SK-N-MC (cell line): ENCODE results near the gene BRD3OS.

Experiments
- DNase-seq: peaks from one replicate; pipeline ENCODE4 v3.0.0-alpha.2; 2011; ENCODE audit warnings: low read depth, low spot score
- H3K27ac ChIP-seq: fragments of 200-600 bp; sonication (generic); 2 replicates; pipeline ENCODE4 v1.5.1; 2016; ENCODE audit warnings: mixed run types
- H3K36me3 ChIP-seq: fragments of 200-600 bp; sonication (generic); 2 replicates; pipeline ENCODE4 v1.6.1; 2017; ENCODE audit warnings: antibody characterized with exemption, low read length, mixed read lengths; ENCODE audit not compliant: insufficient read depth
- H3K4me3 ChIP-seq: fragments of 200-600 bp; sonication (generic); 2 replicates; pipeline ENCODE4 v1.5.1; 2016
- H3K9ac ChIP-seq: fragments of 200-600 bp; sonication (generic); 2 replicates; pipeline ENCODE4 v1.8.0; 2017; ENCODE audit warnings: mixed run types, mixed read lengths; ENCODE audit not compliant: insufficient read length
- H3K9me3 ChIP-seq: fragments of 200-600 bp; sonication (generic); 2 replicates; pipeline ENCODE4 v1.6.1; 2017; ENCODE audit warnings: low read depth, mild to moderate bottlenecking, antibody characterized with exemption, low read length, moderate library complexity, mixed read lengths
- EZH2 ChIP-seq: fragments of 200-600 bp; sonication (generic); IDR thresholded peaks from one replicate; pipeline ENCODE4 v1.6.1; 2017; ENCODE audit warnings: antibody characterized with exemption
- FOXP2 ChIP-seq: optimal IDR thresholded peaks from 2 replicates; pipeline ENCODE3; 2011; ENCODE audit warnings: mild to moderate bottlenecking, moderate library complexity; ENCODE audit not compliant: insufficient read depth; ENCODE audit errors: extremely low read length, control extremely low read depth
- POLR2AphosphoS5 ChIP-seq: IDR thresholded peaks from 2 replicates; pipeline ENCODE4 v1.6.1; 2012; ENCODE audit warnings: mild to moderate bottlenecking, low read depth, low read length, borderline replicate concordance

Gene BRD3OS

GRCh38 chr9:133998915-133999595 is 26.2 kb upstream of the BRD3OS start:
- TF ChIP-seq EZH2 (no peak), POLR2AphosphoS5 (no peak), FOXP2 (no peak)
- Histone ChIP-seq H3K9ac (no peak overlapping the region), H3K27ac (no peak overlapping the region), H3K4me3 (no peak overlapping the region), H3K9me3 (no peaks in the 10 kb centered on the region), H3K36me3 (no peaks in the 10 kb centered on the region)
- no peak for DNase-seq

GRCh38 chr9:133999851-134000265 is 25.4 kb upstream of the BRD3OS start:
- H3K27ac ChIP-seq: no peak overlapping the region
- TF ChIP-seq FOXP2: no peak
- TF ChIP-seq EZH2: no peak
- TF ChIP-seq POLR2AphosphoS5: no peak

GRCh38 chr9:134002796-134003195 is 22.5 kb upstream of the BRD3OS start:
- Histone ChIP-seq H3K27ac (no peak overlapping the region), H3K4me3 (no peak overlapping the region), H3K9me3 (no peaks in the 10 kb centered on the region), H3K36me3 (no peaks in the 10 kb centered on the region), H3K9ac (no peak overlapping the region)
- TF ChIP-seq EZH2 (no peak), POLR2AphosphoS5 (no peak), FOXP2 (no peak)
- DNase-seq: no peak

More at GRCh38 chr9:133999851-134000265, 25.4 kb upstream of the BRD3OS start:
- H3K4me3 ChIP-seq: no peak overlapping the region
- no peaks in the 10 kb centered on the region for H3K36me3 ChIP-seq
- no peak overlapping the region for H3K9ac ChIP-seq
- DNase-seq: no peak
- no peaks in the 10 kb centered on the region for H3K9me3 ChIP-seq

GRCh38 chr9:134003237-134003636 is 22.0 kb upstream of the BRD3OS start:
- no peaks in the 10 kb centered on the region for H3K36me3 ChIP-seq
- H3K27ac ChIP-seq: no peak overlapping the region
- DNase-seq: no peak
- no peaks in the 10 kb centered on the region for H3K9me3 ChIP-seq
- H3K9ac ChIP-seq: no peak overlapping the region
- H3K4me3 ChIP-seq: no peak overlapping the region
- TF ChIP-seq POLR2AphosphoS5 (no peak), EZH2 (no peak), FOXP2 (no peak)

- H3K9me3 ChIP-seq: no peaks in the 10 kb centered on the region
- H3K9ac ChIP-seq: no peak overlapping the region
- H3K36me3 ChIP-seq: no peaks in the 10 kb centered on the region
- no peak overlapping the region for H3K4me3 ChIP-seq
- DNase-seq: no peak
- no peak for TF ChIP-seq FOXP2
- no peak for TF ChIP-seq EZH2
- TF ChIP-seq POLR2AphosphoS5: no peak
- no peak overlapping the region for H3K27ac ChIP-seq
Observed at GRCh38 chr9:134004131-134004873, 21.0 kb upstream of the BRD3OS start.

GRCh38 chr9:134004881-134005280 is 20.4 kb upstream of the BRD3OS start:
- DNase-seq: no peak
- H3K9ac ChIP-seq: no peak overlapping the region
- H3K27ac ChIP-seq: no peak overlapping the region
- H3K9me3 ChIP-seq: no peaks in the 10 kb centered on the region
- H3K36me3 ChIP-seq: no peaks in the 10 kb centered on the region
- no peak overlapping the region for H3K4me3 ChIP-seq
- TF ChIP-seq EZH2 (no peak), FOXP2 (no peak), POLR2AphosphoS5 (no peak)

GRCh38 chr9:134005381-134005780 is 19.9 kb upstream of the BRD3OS start:
- no peak for DNase-seq
- Histone ChIP-seq H3K9ac (no peak overlapping the region), H3K27ac (no peak overlapping the region), H3K4me3 (no peak overlapping the region), H3K9me3 (no peaks in the 10 kb centered on the region), H3K36me3 (no peaks in the 10 kb centered on the region)
- TF ChIP-seq POLR2AphosphoS5 (no peak), EZH2 (no peak), FOXP2 (no peak)

GRCh38 chr9:134007150-134007549 is 18.1 kb upstream of the BRD3OS start:
- Histone ChIP-seq H3K4me3 (no peak overlapping the region), H3K9me3 (no peaks in the 10 kb centered on the region)
- DNase-seq: no peak

GRCh38 chr9:134007571-134007970 is 17.7 kb upstream of the BRD3OS start:
- Histone ChIP-seq H3K27ac (no peak overlapping the region), H3K9me3 (no peaks in the 10 kb centered on the region), H3K36me3 (no peaks in the 10 kb centered on the region), H3K4me3 (no peak overlapping the region), H3K9ac (no peak overlapping the region)
- no peak for TF ChIP-seq FOXP2
- no peak for DNase-seq

More at GRCh38 chr9:134007150-134007549, 18.1 kb upstream of the BRD3OS start:
- no peak overlapping the region for H3K9ac ChIP-seq
- no peak for TF ChIP-seq FOXP2
- TF ChIP-seq POLR2AphosphoS5: no peak
- TF ChIP-seq EZH2: no peak
- no peak overlapping the region for H3K27ac ChIP-seq
- no peaks in the 10 kb centered on the region for H3K36me3 ChIP-seq
